HT1080 (cell line): ENCODE measurements around the gene SORCS2. TPM values are rescaled to one million over a fixed set of nuclear protein-coding genes. Genes with fewer than 3 reads are reported as not detected.

ENCODE experiments used
- DNase-seq: peaks from one replicate; pipeline ENCODE4 v3.0.0-alpha.2; 2015; ENCODE audit warnings: low read depth
- total RNA-seq: library from RNA; depleted of rRNA; stranded (reverse); fragments of >200 nt; shearing (Covaris generic); gene quantifications from 2 replicates; pipeline ENCODE4 v1.2.3, GENCODE V29; 2014

The SORCS2 gene
- total RNA-seq, 1 experiment from 2014 or later: 5.4 TPM

DNA sequence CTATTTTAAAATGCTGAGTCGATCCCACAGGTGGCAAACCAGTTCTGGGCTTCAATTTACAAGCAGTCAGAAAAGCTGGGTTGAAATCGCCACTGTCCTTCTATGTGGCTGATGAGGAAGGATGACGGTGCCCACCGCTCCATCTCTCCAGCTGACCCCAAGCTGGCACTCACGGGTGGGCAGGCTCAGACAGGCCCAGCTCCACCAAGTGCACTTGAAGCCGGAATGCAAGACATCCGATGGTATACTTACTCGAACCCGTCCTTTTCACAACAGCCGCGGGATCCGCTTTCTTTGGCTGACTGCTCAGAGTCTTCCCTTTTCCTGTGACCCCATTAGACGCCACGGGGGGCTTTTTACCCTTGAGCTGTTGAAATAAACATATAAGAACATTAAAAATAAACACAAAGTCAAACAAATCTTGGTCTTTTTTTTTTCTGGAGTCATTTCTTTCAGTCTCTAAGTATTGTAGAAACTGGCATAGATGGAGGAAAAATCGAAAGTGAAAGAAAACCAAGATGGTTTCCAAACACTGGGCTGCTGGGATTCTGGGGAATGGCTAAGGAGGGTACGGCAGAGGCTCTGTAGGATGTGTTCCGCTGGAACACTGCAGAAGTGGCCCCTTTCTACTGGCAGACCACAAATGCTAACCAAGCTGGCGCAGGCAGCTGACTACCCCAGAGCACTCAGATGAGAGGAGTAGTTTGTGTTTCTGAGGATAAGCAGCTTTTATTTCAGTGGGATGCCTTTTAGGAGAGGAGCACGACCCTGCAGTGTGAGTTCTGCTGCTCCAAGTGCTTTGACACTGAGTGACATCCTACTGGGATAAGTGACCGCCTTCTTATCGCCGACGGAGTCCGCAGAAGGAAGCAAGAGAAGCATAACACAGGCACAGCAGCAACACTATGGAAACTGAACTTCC lies 586.4 kb downstream of the SORCS2 start:
- no peak for DNase-seq

DNA sequence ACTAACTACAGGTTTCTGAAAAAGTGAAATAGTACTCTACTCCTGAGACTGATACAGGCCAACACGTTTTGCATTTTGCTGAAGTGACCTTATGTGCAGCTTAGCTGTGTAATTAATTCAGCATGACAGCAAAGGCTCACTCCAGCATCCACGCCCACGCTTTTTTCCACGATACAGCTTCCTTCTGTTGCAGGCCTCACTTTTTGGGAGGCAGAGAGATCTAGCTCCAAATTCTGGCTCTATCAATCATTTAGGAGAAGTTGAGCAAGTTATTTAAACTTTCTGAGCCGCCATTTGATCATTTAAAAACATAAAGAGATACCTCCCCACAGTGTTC lies 587.1 kb downstream of the SORCS2 start:
- DNase-seq: no peak

DNA sequence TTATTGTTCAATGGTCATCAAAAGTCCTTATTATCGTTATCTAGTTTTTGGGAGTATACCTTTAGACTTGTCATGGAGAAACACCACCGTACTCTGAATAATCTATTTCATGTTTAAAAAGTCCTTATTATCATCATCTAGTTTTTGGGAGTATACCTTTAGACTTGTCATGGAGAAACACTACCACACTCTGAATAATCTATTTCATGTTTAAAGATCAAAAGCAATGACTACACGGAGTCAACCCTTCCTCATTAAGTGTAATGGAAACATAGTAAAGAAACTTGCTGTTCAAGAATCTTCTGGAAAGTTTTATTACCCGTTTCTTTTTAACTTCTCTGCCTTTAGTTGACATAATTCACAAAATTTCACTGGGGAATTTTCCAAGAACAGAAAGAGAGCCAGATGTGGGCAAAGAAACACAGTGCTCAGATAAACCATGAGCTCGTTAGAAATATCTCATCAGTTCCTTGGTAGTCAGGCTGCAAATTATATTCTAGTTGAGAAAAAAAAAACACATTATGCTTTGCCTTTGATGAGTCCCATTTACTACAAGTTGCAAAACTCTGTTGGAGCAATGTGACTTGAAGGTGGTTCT lies 588.5 kb downstream of the SORCS2 start:
- DNase-seq: no peak

DNA sequence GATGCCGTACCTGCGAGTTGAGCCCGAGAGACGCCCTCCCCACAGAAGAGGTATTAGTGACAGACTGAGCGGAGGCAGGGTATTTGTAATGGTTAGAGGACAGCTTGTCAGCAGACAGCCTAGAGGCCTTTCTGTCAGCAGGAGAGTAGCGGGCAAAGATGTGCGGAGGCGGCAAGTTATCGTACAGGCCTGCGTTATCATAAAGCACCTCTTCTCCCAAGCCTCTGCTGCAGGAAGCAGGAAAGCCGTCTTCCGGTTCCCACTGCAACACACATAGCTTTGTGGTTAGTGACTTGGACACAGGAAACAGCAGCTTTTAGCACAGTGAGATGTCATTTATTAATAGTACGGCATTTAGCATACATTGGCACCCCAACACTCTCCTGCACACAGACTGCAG lies 589.0 kb downstream of the SORCS2 start:
- peak; percentile 54 for DNase-seq

DNA sequence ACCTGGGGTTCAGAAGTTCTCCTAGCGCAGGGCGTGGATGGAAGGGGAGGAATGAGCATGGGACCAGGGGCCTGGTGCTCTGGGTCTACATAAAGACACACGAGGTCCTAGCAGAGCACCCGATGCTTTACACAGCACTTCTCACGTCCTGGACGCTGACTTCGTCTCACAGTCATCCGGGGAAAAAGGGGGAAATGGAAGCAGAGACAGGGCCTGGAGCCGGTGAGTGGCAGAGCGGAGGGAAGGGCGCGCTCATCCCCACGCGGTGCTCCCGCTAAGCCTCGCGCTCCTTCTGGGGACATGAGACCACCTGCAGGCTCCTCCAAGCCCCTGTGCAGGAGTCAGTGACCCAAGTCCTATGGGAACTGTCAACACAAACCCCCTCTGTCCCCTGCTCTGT lies 589.7 kb downstream of the SORCS2 start:
- no peak for DNase-seq

DNA sequence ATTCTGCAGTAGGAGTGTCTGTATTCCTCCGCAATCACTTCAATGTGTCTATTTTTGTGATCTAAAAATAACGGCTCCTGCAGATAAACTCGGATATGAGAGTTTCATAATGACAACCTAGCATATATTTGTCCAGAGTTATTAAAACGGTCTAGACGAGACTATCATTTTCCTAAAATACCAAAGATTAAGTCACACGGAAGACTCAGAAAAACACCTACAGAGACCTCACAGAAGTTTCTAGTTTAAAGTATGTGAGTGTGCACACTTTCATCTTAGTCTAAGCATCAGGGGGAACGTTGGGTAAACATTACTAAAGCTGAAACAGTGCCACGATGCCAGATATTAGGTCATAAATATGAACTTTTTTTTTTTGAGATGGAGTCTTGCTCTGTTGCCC lies 590.4 kb downstream of the SORCS2 start:
- no peak for DNase-seq

DNA sequence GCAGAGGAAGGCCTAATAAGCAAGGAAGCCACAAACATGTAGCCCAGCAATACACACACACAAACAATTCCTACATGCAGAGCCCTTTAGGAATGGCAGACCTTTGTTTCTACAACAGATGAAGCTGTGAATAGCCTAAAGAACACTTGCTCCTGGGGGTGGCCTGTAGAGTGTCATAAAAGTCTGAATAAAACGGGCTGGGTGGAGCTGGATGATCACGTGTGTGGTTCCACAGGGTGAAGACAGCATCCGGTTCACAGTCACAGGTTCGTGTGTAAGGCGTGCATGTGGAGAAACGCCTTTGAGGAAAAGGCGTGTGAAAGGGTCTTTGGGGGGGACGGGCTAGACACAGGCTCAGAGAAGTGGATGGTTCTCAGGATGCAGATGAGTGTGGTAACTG lies 591.2 kb downstream of the SORCS2 start:
- DNase-seq: no peak

DNA sequence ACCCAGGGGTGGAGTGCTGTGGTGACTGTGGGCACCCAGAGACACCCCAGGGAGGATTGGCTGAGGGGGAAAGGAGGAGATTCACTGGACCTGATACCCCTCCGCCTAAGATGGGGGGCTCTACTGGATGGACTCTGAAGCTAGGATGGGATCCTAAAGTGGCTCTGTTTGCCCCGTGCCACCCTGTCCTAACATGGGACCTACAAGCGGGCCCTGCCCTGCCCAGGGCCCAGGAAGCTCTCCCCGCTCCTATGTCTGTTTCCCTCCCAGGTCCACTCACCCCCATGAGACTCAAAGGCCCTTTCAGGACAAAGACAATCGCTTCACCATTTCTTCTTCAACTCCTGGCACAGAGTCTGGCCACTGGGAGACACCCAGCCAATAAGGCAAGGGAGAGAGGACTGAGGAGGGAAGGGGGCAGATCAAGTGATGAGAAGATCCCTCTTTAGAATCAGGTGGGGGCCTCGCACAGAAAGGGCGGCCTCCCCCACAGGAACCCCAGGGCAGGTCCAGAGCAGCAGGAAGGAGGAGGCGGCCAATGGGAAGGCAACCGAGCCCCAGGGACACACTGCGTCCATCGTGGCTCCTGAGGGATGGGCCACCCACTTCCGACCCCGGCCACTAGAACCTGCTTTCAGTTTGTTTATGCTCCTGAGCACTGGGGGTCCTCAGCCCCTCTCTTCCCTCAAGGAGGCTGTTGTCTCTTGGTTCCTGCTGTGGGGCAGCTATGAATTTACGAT lies 592.0 kb downstream of the SORCS2 start:
- no peak for DNase-seq

DNA sequence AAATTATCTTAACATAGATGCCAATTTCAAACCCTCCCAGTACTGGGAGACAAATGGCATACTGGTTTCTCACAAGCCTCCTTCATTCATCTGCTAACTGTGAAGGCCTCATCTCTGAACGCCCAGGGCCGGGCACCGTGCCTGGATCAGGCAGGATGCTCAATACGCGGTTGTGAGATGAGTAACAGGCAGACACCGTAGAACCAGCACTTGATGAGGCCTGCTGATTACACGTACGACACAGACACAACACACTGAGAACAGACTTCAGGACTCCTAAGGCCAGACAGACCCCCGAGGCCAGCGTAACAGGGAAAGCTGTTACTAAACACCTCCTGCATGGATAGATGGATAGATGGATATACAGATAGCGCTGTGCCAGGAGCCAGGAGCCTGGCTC lies 592.7 kb downstream of the SORCS2 start:
- DNase-seq: peak; percentile 73

DNA sequence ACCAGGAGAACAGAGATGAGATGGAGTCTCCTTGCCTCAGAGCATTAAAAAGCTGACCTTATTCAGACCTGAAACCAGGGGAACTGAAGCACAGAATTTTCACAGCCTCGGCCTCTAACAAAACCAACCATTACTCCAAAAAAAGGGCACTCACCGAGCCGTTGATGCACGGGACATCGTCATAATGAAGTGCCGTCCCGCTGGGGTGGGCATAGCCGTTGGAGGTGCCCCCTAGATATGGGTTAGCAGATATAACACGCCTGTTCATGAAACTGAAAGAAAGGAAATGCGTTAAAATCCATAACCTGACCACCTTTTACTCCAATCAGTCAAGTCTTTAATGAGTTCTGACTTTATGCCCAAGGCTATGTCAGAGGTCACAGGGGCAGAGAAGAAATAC lies 593.7 kb downstream of the SORCS2 start:
- DNase-seq: no peak

DNA sequence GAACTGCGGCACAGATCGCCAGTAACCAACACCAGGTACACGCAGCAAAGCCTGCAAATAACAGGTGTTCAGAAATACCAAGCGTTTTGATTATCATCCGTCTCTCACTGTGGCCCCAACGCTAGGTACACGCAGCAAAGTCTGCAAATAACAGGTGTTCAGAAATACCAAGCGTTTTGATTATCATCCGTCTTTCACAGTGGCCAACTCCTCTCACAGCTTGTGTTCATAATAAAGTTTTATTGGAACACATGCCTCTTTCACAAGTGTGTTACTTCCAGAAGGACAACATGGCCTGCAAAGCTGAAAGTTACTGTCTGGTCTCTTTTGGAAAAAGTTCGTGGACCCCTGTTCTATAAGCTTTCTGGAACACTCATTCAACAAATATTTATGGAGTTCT lies 594.2 kb downstream of the SORCS2 start:
- no peak for DNase-seq

DNA sequence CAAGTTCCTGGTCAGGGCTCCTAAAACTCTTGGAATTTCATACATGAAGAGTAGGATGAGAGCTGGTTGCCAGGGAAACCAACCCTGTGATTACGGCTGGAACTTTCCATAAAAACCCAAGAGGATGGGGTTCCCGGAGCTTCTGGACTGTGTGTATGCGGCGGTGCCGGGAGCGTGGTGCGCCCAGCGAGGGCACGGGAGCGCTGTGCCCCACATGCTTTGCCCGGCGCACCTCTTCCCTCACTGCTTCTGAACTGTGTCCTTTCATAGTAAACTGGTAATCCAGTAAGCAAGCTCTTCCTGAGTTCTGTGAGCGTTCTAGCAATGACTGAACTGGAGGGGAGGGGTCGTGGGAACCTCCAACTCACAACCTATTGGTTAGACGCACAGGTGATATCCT lies 594.7 kb downstream of the SORCS2 start:
- DNase-seq: no peak

DNA sequence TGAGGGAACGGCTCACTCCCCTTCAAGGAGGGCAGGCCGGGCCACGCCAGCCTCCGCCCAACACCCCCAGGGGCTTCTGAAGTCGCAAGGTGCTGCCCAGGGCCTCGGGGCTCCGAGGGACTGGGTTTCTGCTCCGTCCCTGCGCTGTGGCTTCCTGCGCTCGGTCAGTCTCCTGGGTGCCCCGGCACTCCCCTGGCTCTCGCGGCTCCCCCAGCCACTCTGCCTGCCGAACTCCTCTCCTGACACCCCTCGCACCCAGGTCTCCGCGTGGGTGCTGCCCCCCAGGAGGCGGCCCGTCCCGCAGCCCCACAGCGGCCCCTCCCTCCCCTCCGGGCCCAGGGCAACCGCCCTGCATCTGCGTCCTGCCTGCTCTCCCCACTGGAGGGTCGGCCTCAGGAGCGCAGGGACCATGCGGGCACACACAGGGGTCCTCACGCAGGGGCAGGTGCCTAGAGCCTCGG lies 595.4 kb downstream of the SORCS2 start:
- DNase-seq: no peak

DNA sequence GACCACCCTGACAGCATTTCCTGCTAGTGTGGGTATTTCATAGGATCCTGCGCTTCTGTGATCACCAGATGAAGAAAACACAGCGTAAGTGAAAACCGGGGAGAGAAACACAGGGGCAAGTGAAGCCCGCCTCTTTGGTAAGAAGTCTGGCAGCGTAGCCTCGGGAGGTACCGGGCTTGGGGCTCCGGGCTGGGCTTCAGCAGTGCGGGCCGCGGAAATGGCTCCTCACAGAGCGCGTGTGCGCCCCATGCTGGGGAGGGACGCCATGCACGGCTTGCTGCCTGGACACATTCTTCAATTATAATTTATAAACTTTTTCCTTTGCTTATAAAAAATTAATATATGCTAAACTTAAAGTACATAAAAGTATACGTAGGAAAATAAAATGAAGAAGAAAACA lies 595.9 kb downstream of the SORCS2 start:
- DNase-seq: no peak

DNA sequence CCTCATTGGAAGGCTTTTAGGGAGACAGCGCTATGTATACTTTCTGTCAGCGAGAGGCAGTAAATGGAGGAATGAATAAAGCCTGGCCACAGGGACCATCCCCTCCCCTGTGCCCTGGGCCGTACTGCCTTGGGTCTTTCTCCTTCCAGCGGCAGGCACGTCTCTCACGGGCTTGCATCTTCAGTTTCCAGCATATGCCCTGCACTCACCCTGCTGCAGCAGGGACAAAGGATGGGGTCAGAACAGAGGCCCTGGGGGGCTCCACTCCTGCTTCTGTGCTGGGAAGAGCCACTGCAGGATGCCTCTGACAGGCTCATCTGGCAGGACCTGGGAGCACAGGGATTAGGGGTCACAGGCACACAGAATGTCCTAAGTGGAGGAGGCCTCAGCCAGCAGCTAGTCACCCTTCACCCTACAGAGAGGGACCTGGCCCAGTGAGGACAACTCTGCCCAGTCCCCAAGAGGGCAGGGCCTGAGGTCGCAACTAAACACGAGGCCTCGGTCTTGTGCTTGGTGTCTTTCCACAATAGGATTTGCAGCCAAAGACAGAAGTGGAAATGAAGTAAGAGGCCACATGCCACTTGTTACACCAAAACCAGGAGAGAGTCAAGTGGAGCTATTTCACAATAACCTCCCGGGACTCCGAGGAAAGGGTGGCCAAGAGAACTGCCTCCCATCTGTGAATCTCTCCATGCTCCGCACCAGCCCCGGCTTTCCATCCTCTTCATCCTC lies 596.5 kb downstream of the SORCS2 start:
- no peak for DNase-seq

DNA sequence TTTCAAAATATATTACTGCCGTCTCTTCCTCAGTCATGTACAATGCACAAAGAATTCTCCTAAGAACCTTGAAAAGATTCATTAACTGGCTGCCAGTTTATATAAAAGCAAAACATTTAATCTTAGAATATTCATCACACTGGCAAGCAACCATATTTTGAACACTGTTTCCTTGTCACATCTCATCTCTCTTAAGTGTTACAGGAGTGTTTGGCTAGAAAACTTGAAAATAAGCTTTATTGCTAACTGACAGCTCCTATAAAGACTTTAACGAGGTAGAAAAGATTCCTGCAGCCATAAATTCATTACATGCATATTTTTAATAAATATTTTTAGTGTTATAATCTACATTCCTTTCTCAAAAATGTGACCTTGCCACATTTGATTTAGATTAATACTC lies 597.7 kb downstream of the SORCS2 start:
- no peak for DNase-seq

DNA sequence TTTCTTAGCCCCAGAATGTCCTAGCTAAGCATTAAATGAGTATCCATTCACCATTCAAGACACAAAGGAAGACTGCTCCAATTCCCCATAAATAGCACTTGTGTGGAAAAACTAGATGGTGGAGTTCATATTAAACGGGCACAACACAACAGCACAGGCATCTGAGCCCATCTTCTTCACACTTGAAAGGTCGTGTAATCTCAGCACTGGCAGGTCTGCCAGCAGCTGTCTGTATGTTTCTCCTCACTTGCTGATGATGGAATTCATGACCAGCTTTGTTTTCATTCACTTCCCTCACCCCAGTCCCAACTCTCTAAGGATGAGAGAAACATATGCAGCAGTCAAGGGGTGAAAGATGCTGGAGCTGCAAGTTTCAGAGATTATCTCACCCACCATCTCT lies 598.7 kb downstream of the SORCS2 start:
- DNase-seq: no peak
